HTR-8/SVneo (cell line): ENCODE data around the gene SMIM44.

Experiments
- DNase-seq: peaks from one replicate; pipeline ENCODE4 v3.0.0; 2011; ENCODE audit warnings: low spot score, mixed read lengths; ENCODE audit not compliant: insufficient read length
- FAIRE-seq: peaks from 2 replicates; lab custom pipeline; 2011; peaks lifted over from hg19 to GRCh38; lab: Jason Lieb, UNC

The SMIM44 gene

GRCh38 chr19:3504735-3505134 lies 21.5 kb upstream of the SMIM44 start:
- FAIRE-seq (no peak), DNase-seq (no peak)

GRCh38 chr19:3503036-3503572 lies 19.9 kb upstream of the SMIM44 start:
- FAIRE-seq: no peak
- DNase-seq: no peak

- FAIRE-seq: no peak
These were observed 18.5 kb upstream of the SMIM44 start for GRCh38 chr19:3501780-3502179.

GRCh38 chr19:3500429-3501101 lies 17.3 kb upstream of the SMIM44 start, which contains the start of gene DOHH:
TSS of gene DOHH (minus strand) at chr19:3500674. CDS start at chr19:3496814, 3,860 bp downstream.
- FAIRE-seq: no peak

More at GRCh38 chr19:3501780-3502179, 18.5 kb upstream of the SMIM44 start:
- DNase-seq: no peak

GRCh38 chr19:3499738-3500428 lies 16.6 kb upstream of the SMIM44 start:
- no peak for FAIRE-seq
- no peak for DNase-seq

More at GRCh38 chr19:3500429-3501101, 17.3 kb upstream of the SMIM44 start, which contains the start of gene DOHH:
- peak; percentile 97 for DNase-seq

GRCh38 chr19:3497757-3498520 lies 14.7 kb upstream of the SMIM44 start:
- FAIRE-seq: no peak
- DNase-seq: no peak

- no peak for FAIRE-seq
- no peak for DNase-seq
These were observed 13.4 kb upstream of the SMIM44 start for GRCh38 chr19:3496392-3497273.

GRCh38 chr19:3494559-3494958 lies 11.3 kb upstream of the SMIM44 start:
- no peak for FAIRE-seq
- no peak for DNase-seq

- no peak for DNase-seq
- FAIRE-seq: no peak
These were observed 10.8 kb upstream of the SMIM44 start for GRCh38 chr19:3494051-3494450.

- FAIRE-seq (no peak), DNase-seq (no peak)
These were observed 10.4 kb upstream of the SMIM44 start for GRCh38 chr19:3493651-3494050.

- DNase-seq (no peak), FAIRE-seq (no peak)
These were observed 9.7 kb upstream of the SMIM44 start for GRCh38 chr19:3492919-3493318.

- no peak for FAIRE-seq
- DNase-seq: no peak
These were observed 9.0 kb upstream of the SMIM44 start for GRCh38 chr19:3492131-3492839.

- FAIRE-seq (no peak), DNase-seq (no peak)
These were observed 8.3 kb upstream of the SMIM44 start for GRCh38 chr19:3491396-3492119.

- FAIRE-seq (no peak), DNase-seq (no peak)
These were observed 575 bp downstream of the SMIM44 start for GRCh38 chr19:3482507-3483225.

GRCh38 chr19:3481241-3482090 lies 1.8 kb downstream of the SMIM44 start:
- FAIRE-seq (no peak), DNase-seq (no peak)

- DNase-seq (no peak), FAIRE-seq (no peak)
These were observed 2.7 kb downstream of the SMIM44 start, which contains the start of gene SMIM24 for GRCh38 chr19:3480383-3481091. TSS of gene SMIM24 (minus strand) at chr19:3480525. CDS start at chr19:3480463, 62 bp downstream.
